ENCODE results near the gene RPUSD4.

GRCh38 chr11:126211236-126212088, at the start of gene RPUSD4, which contains the start of gene FAM118B:
- TF ChIP-seq CTCF (conservative IDR thresholded peaks at IDR 0.05; ENCODE audit: low read length) (no peak), EZH2phosphoT487 (IDR thresholded peaks at IDR 0.05; ENCODE audit: borderline replicate concordance, low read depth, low read length) (no peak)
